Inflammatory macrophage (primary cell): ENCODE results near the gene KLK12.

Source experiments
- DNase-seq, 2 donors: peaks; one replicate each; pipeline ENCODE4 v3.0.0-alpha.2; 2020 to 2022
- total RNA-seq, 18 experiments: gene quantifications; one replicate each; lab custom pipeline; 2026; ENCODE audit warnings: mixed read lengths in 6 of 18, inconsistent platforms in 2 of 18; lab: John Stamatoyannopoulos, UW

Gene KLK12
- 0 to 0.21 (median 0) reads per million in 18 experiments for total RNA-seq

- DNase-seq = no peak
Measured at GRCh38 chr19:51034704-51035103, at the start of gene KLK12. Gene KLK12, minus strand, starts transcription at chr19:51035002. Its CDS starts 381 bp downstream, at chr19:51034621.

GRCh38 chr19:51084505-51084904, 49.7 kb upstream of the KLK12 start:
- no peak for DNase-seq

GRCh38 chr19:51083783-51084182, 49.0 kb upstream of the KLK12 start:
- no peak for DNase-seq

GRCh38 chr19:51083181-51083580, 48.4 kb upstream of the KLK12 start:
- DNase-seq = no peak

GRCh38 chr19:51082611-51083010, 47.8 kb upstream of the KLK12 start, which contains the start of gene KLK14:
Gene KLK14, minus strand, starts transcription at chr19:51082887. Its CDS starts 273 bp downstream, at chr19:51082614.
- no peak for DNase-seq

GRCh38 chr19:51081476-51081875, 46.7 kb upstream of the KLK12 start:
- no peak for DNase-seq

GRCh38 chr19:51079481-51080110, 44.8 kb upstream of the KLK12 start:
- DNase-seq = no peak

- DNase-seq = no peak
Measured at GRCh38 chr19:51078731-51079130, 43.9 kb upstream of the KLK12 start.

- no peak for DNase-seq
Measured at GRCh38 chr19:51078104-51078503, 43.3 kb upstream of the KLK12 start.

GRCh38 chr19:51076631-51077213, 41.9 kb upstream of the KLK12 start:
- no peak for DNase-seq

- no peak for DNase-seq
Measured at GRCh38 chr19:51075998-51076397, 41.2 kb upstream of the KLK12 start.

GRCh38 chr19:51071095-51071405, 36.2 kb upstream of the KLK12 start:
- no peak for DNase-seq

- DNase-seq = no peak
Measured at GRCh38 chr19:51070334-51071094, 35.7 kb upstream of the KLK12 start.

- no peak for DNase-seq
Measured at GRCh38 chr19:51066393-51067186, 31.8 kb upstream of the KLK12 start.

- DNase-seq = no peak
Measured at GRCh38 chr19:51065221-51065960, 30.6 kb upstream of the KLK12 start.

- DNase-seq = peak in 1 of 2 donors; percentile 13
Measured at GRCh38 chr19:51064534-51065220, 29.9 kb upstream of the KLK12 start, which contains the start of gene KLK13. Gene KLK13, minus strand, starts transcription at chr19:51065092. Its CDS starts 25 bp downstream, at chr19:51065067.

GRCh38 chr19:51063664-51064063, 28.9 kb upstream of the KLK12 start:
- DNase-seq = no peak

GRCh38 chr19:51060973-51061372, 26.2 kb upstream of the KLK12 start:
- no peak for DNase-seq

- no peak for DNase-seq
Measured at GRCh38 chr19:51060336-51060735, 25.5 kb upstream of the KLK12 start.

GRCh38 chr19:51059715-51060114, 24.9 kb upstream of the KLK12 start:
- no peak for DNase-seq

- DNase-seq = no peak
Measured at GRCh38 chr19:51055866-51056265, 21.1 kb upstream of the KLK12 start.

- DNase-seq = no peak
Measured at GRCh38 chr19:51047031-51047335, 12.2 kb upstream of the KLK12 start.
